Measurements from ENCODE around the gene LINC00237.

LINC00237 gene

GRCh38 chr20:21063276-21063675 lies 42.9 kb downstream of the LINC00237 start:
- TF ChIP-seq CTCF (IDR thresholded peaks at IDR 0.05; ENCODE audit: low read depth, low read length) (no peak), POLR2A (IDR thresholded peaks at IDR 0.05; ENCODE audit: extremely low read depth, insufficient read length) (no peak), MYC (IDR thresholded peaks at IDR 0.05; ENCODE audit: low read depth, low read length) (no peak), MAX (IDR thresholded peaks at IDR 0.05; ENCODE audit: low read depth, low read length) (no peak)
- H3K4me3 ChIP-seq (ENCODE audit: low read depth, low read length): no peak overlapping the region
- DNase-seq (ENCODE audit: low read depth): peak; percentile 96

- TF ChIP-seq MAX (IDR thresholded peaks at IDR 0.05; ENCODE audit: low read depth, low read length) (no peak), POLR2A (IDR thresholded peaks at IDR 0.05; ENCODE audit: extremely low read depth, insufficient read length) (no peak), MYC (IDR thresholded peaks at IDR 0.05; ENCODE audit: low read depth, low read length) (no peak), CTCF (IDR thresholded peaks at IDR 0.05; ENCODE audit: low read depth, low read length) (no peak)
- DNase-seq (ENCODE audit: low read depth): peak; percentile 71
- H3K4me3 ChIP-seq (ENCODE audit: low read depth, low read length): no peak overlapping the region
These were observed 53.0 kb downstream of the LINC00237 start for GRCh38 chr20:21053002-21053762.

- DNase-seq (ENCODE audit: low read depth): no peak
These were observed 53.5 kb downstream of the LINC00237 start for GRCh38 chr20:21052686-21053001.

DNA sequence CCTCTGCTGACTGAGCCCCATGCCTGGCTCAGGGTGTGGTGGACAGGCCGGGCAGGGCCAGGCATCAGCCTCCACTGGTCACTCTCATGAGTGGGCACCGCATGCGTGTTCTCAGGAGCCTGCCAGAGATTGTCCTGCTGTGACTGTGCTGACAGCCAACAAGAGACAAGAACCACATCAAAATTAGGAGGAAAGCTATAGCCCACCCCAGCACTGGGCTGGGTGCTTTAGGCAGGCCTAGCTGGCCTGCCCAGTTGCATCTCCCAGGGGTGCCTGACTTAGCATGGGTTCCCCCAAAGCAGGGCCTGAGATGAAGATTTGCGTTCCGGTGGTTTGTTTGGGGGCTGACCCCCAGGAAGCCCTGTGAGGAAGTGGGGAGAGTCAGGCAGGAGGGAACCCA lies 53.9 kb downstream of the LINC00237 start:
- TF ChIP-seq POLR2A (IDR thresholded peaks at IDR 0.05; ENCODE audit: extremely low read depth, insufficient read length): no peak
- no peak for TF ChIP-seq MYC (IDR thresholded peaks at IDR 0.05; ENCODE audit: low read depth, low read length)
- TF ChIP-seq CTCF (IDR thresholded peaks at IDR 0.05; ENCODE audit: low read depth, low read length): no peak
- TF ChIP-seq MAX (IDR thresholded peaks at IDR 0.05; ENCODE audit: low read depth, low read length): no peak
- DNase-seq (ENCODE audit: low read depth): no peak
- no peak overlapping the region for H3K4me3 ChIP-seq (ENCODE audit: low read depth, low read length)

More at GRCh38 chr20:21052686-21053001, 53.5 kb downstream of the LINC00237 start:
- no peak for TF ChIP-seq CTCF (IDR thresholded peaks at IDR 0.05; ENCODE audit: low read depth, low read length)
- no peak for TF ChIP-seq POLR2A (IDR thresholded peaks at IDR 0.05; ENCODE audit: extremely low read depth, insufficient read length)
- TF ChIP-seq MAX (IDR thresholded peaks at IDR 0.05; ENCODE audit: low read depth, low read length): no peak
- TF ChIP-seq MYC (IDR thresholded peaks at IDR 0.05; ENCODE audit: low read depth, low read length): no peak
- H3K4me3 ChIP-seq (ENCODE audit: low read depth, low read length): no peak overlapping the region

DNA sequence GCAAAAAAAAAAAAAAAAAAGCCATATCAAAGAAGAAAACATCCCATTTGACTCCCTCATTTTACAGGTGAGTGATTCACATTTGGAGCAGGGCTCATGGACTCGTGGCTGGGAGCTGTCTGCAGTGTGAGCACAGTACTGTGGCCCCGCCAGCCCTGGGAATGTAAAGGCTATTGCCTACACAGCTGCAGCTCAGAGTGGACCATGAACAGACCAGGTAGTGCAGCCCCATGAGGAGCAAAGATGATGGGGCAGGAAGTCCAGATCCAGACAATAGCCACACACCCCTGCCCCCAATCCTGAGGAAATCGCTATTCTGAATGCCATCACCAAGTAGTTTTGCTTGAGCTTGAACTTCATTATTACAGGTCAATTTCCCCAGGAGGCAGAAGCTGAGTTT lies 55.4 kb downstream of the LINC00237 start:
- H3K4me3 ChIP-seq (ENCODE audit: low read depth, low read length): no peak overlapping the region
- no peak for DNase-seq (ENCODE audit: low read depth)
- TF ChIP-seq MYC (IDR thresholded peaks at IDR 0.05; ENCODE audit: low read depth, low read length) (no peak), POLR2A (IDR thresholded peaks at IDR 0.05; ENCODE audit: extremely low read depth, insufficient read length) (no peak), CTCF (IDR thresholded peaks at IDR 0.05; ENCODE audit: low read depth, low read length) (no peak), MAX (IDR thresholded peaks at IDR 0.05; ENCODE audit: low read depth, low read length) (no peak)

Measured in NB4 (cell line).